Measurements from ENCODE around the gene MED1. TPM values are rescaled to one million over a fixed set of nuclear protein-coding genes. Genes with fewer than 3 reads are reported as not detected.

The MED1 gene
- total and polyA plus RNA-seq, 2 of the 4 experiments (the other 2 are of a cell fraction), result 16.9 to 24.2 TPM

GRCh38 chr17:39484178-39484577 is 33.1 kb upstream of the MED1 start:
- Histone ChIP-seq H3K9ac (ENCODE audit: low read depth, low read length) (no peak overlapping the region), H2BK15ac (ENCODE audit: low read depth, low read length) (no peak overlapping the region), H2AFZ (replicated peaks; ENCODE audit: low read length, poor library complexity) (no peak overlapping the region), H3K4ac (ENCODE audit: low read depth, low read length) (no peak overlapping the region), H3K9me3 (ENCODE audit: control insufficient read depth, insufficient read depth, low read length) (no peaks in the 10 kb centered on the region), H3K27me3 (ENCODE audit: control insufficient read depth, insufficient read depth, low read length) (no peaks in the 10 kb centered on the region), H4K91ac (ENCODE audit: insufficient read depth, low read depth, low read length) (no peak overlapping the region), H2BK5ac (ENCODE audit: low read depth, low read length, poor library complexity, severe bottlenecking) (no peak overlapping the region), H2BK20ac (ENCODE audit: low read depth, low read length) (no peak overlapping the region), H4K5ac (ENCODE audit: low read depth, low read length) (no peak overlapping the region), H3K36me3 (ENCODE audit: control insufficient read depth, insufficient read depth, low read length) (peaks cover 13% of the 10 kb centered on the region), H2AK5ac (ENCODE audit: low read depth, low read length) (no peak overlapping the region), H3K18ac (ENCODE audit: low read depth, low read length) (no peak overlapping the region), H3K23ac (ENCODE audit: low read depth, low read length) (no peak overlapping the region; the same call in 1 of the 2 replicates), H2BK120ac (ENCODE audit: low read depth, low read length) (no peak overlapping the region), H3K9me1 (ENCODE audit: insufficient read depth, low read length) (peaks cover 9% of the 10 kb centered on the region; the same call in 1 of the 2 replicates), H3K79me1 (ENCODE audit: low read depth in 1 of 2, low read length in 2 of 2) (peaks cover 25 to 70% of the 10 kb centered on the region in 2 experiments), H3K14ac (replicated peaks; ENCODE audit: low read depth, low read length) (no peak overlapping the region), H4K20me1 (ENCODE audit: insufficient read depth, low read length) (peaks cover 27% of the 10 kb centered on the region), H3K4me3 (ENCODE audit: insufficient read depth, low read depth, low read length) (no peak overlapping the region), H3K4me1 (ENCODE audit: control insufficient read depth, insufficient read depth, low read length) (no peaks in the 10 kb centered on the region; the same call in 1 of the 2 replicates), H2AK9ac (replicated peaks; ENCODE audit: low read depth, low read length, poor library complexity) (no peak overlapping the region), H4K8ac (ENCODE audit: low read depth in 2 of 2, low read length in 2 of 2) (no peak overlapping the region), H3K27ac (ENCODE audit: insufficient read depth, low read length) (no peak overlapping the region), H3K4me2 (ENCODE audit: low read depth, low read length) (no peak overlapping the region), H3K56ac (ENCODE audit: extremely low read depth, insufficient read depth, low read length) (no peak overlapping the region)
- DNase-seq, result no peak
- dilution Hi-C loops (cut with HindIII; ENCODE audit: low sequenced_read_pairs, unreplicated experiment), result no loop called here
- no TSS peak for BruUV-seq (replicated peaks)
- in situ Hi-C loops (cut with MboI; ENCODE audit: low sequenced_read_pairs), result no loop called here
- TF ChIP-seq MAZ (IDR thresholded peaks at IDR 0.05; ENCODE audit: borderline replicate concordance, low read depth, low read length) (no peak), BHLHE40 (IDR thresholded peaks at IDR 0.05; ENCODE audit: low read depth, low read length) (no peak), NFE2L2 (IDR thresholded peaks at IDR 0.05; ENCODE audit: low read depth, low read length) (no peak), ELK1 (IDR thresholded peaks at IDR 0.05; ENCODE audit: borderline replicate concordance, low read depth, low read length) (no peak), RAD21 (IDR thresholded peaks at IDR 0.05; ENCODE audit: low read length) (no peak), CHD1 (IDR thresholded peaks at IDR 0.05; ENCODE audit: low read depth, low read length) (no peak), FOS (IDR thresholded peaks at IDR 0.05; ENCODE audit: low read depth, low read length) (no peak), SMC3 (IDR thresholded peaks at IDR 0.05; ENCODE audit: low read depth, low read length) (no peak), CEBPB (IDR thresholded peaks at IDR 0.05; ENCODE audit: low read depth, low read length) (no peak), USF2 (IDR thresholded peaks at IDR 0.05; ENCODE audit: low read depth, low read length) (no peak), RFX5 (IDR thresholded peaks at IDR 0.05; ENCODE audit: low read depth, low read length) (no peak), CTCF (conservative IDR thresholded peaks at IDR 0.05; ENCODE audit: low read depth, low read length) (no peak), POLR2A (IDR thresholded peaks at IDR 0.05; ENCODE audit: low read depth, low read length) (no peak), RCOR1 (IDR thresholded peaks at IDR 0.05; ENCODE audit: insufficient replicate concordance, low read length) (no peak)
- intact Hi-C loops (cut with micrococcal nuclease), result loop anchor here (2.0 kb wide), 1 partner anchor 21 kb away; no protein-coding TSS in a partner anchor
- ATAC-seq (ENCODE audit: low read depth), result no peak
- ChIA-PET CTCF (no interaction called here), POLR2A (ENCODE audit: unreplicated experiment) (no interaction called here)
- no CpG with 5 or more reads among the region's 2 CpGs for WGBS, 2 experiments (ENCODE audit: extremely low coverage in 2 of 2, insufficient read length in 1 of 2)
